HepG2 (cell line): ENCODE data around the gene WDR6. TPM values are rescaled to one million over a fixed set of nuclear protein-coding genes. Genes with fewer than 3 reads are reported as not detected.

Source experiments
- AKAP8 ChIP-seq: sonication (generic); formaldehyde crosslinking; IDR thresholded peaks from 2 replicates; pipeline ENCODE4 v1.5.1; 2020; ENCODE audit warnings: mild to moderate bottlenecking, missing genetic modification reagents
- ATF1 ChIP-seq: IDR thresholded peaks from 2 replicates; pipeline ENCODE4 v1.6.1; 2016; ENCODE audit warnings: mild to moderate bottlenecking, control low read depth
- CBFB ChIP-seq: sonication (generic); formaldehyde crosslinking; IDR thresholded peaks from 2 replicates; pipeline ENCODE4 v1.4.0; 2020; ENCODE audit warnings: missing genetic modification reagents
- CHCHD3 ChIP-seq: sonication (generic); formaldehyde crosslinking; IDR thresholded peaks from 2 replicates; pipeline ENCODE4 v1.8.0; 2022; ENCODE audit warnings: mild to moderate bottlenecking, missing genetic modification reagents, moderate library complexity
- EHMT2 ChIP-seq: fragments of 200-600 bp; sonication (generic); IDR thresholded peaks from 2 replicates; pipeline ENCODE4 v1.7.0; 2017; ENCODE audit warnings: antibody characterized with exemption, low read depth, low read length, borderline replicate concordance
- ELF4 ChIP-seq: sonication (generic); formaldehyde crosslinking; IDR thresholded peaks from 2 replicates; pipeline ENCODE4 v1.5.0; 2020; ENCODE audit warnings: missing genetic modification reagents, mild to moderate bottlenecking, moderate library complexity, borderline replicate concordance
- FOXO1 ChIP-seq: sonication (generic); formaldehyde crosslinking; IDR thresholded peaks from 2 replicates; pipeline ENCODE4 v1.4.0; 2020; ENCODE audit warnings: missing genetic modification reagents
- HNRNPLL ChIP-seq: fragments of 200-400 bp; formaldehyde crosslinking; IDR thresholded peaks from 2 replicates; pipeline ENCODE4 v1.6.1; 2017; ENCODE audit warnings: mild to moderate bottlenecking, low read depth, low read length; ENCODE audit not compliant: poor library complexity, severe bottlenecking
- KDM2A ChIP-seq: sonication (generic); formaldehyde crosslinking; IDR thresholded peaks from 2 replicates; pipeline ENCODE4 v1.4.0; 2020; ENCODE audit warnings: low read depth, missing genetic modification reagents, borderline replicate concordance
- MED1 ChIP-seq: sonication (generic); formaldehyde crosslinking; IDR thresholded peaks from 2 replicates; pipeline ENCODE4 v1.4.0; 2020; ENCODE audit warnings: missing genetic modification reagents
- MYNN ChIP-seq: sonication (generic); formaldehyde crosslinking; IDR thresholded peaks from 2 replicates; pipeline ENCODE4 v1.4.0; 2020; ENCODE audit warnings: mild to moderate bottlenecking, low read depth, missing genetic modification reagents
- PBX3 ChIP-seq: sonication (generic); formaldehyde crosslinking; IDR thresholded peaks from 2 replicates; pipeline ENCODE4 v1.8.1; 2023; ENCODE audit warnings: missing genetic modification reagents, inconsistent platforms, borderline replicate concordance
- PITX1 ChIP-seq: sonication (generic); formaldehyde crosslinking; IDR thresholded peaks from 2 replicates; pipeline ENCODE4 v1.5.1; 2020; ENCODE audit warnings: mild to moderate bottlenecking, missing genetic modification reagents
- POLR2AphosphoS2 ChIP-seq: IDR thresholded peaks from 2 replicates; pipeline ENCODE4 v1.6.1; 2011; ENCODE audit warnings: low read depth, low read length, improper control_type of control experiment
- RELA ChIP-seq: sonication (generic); formaldehyde crosslinking; IDR thresholded peaks from 2 replicates; pipeline ENCODE4 v1.4.0; 2020; ENCODE audit warnings: missing genetic modification reagents
- SP2 ChIP-seq: sonication (generic); formaldehyde crosslinking; IDR thresholded peaks from 2 replicates; pipeline ENCODE4 v1.5.1; 2020; ENCODE audit warnings: mild to moderate bottlenecking, missing genetic modification reagents
- YY1 ChIP-seq: IDR thresholded peaks from 2 replicates; pipeline ENCODE4 v1.6.1; 2011; ENCODE audit warnings: low read length, low read depth, moderate library complexity, mild to moderate bottlenecking; ENCODE audit not compliant: insufficient read depth, insufficient replicate concordance
- ZNF124 ChIP-seq: sonication (generic); formaldehyde crosslinking; IDR thresholded peaks from 2 replicates; pipeline ENCODE4 v1.4.0; 2020; ENCODE audit warnings: missing genetic modification reagents
- ZNF160 ChIP-seq: sonication (generic); formaldehyde crosslinking; IDR thresholded peaks from 2 replicates; pipeline ENCODE4 v1.8.0; 2022; ENCODE audit warnings: mild to moderate bottlenecking, inconsistent platforms, missing genetic modification reagents
- ZNF414 ChIP-seq: sonication (generic); formaldehyde crosslinking; IDR thresholded peaks from 2 replicates; pipeline ENCODE4 v1.5.0; 2020; ENCODE audit warnings: missing genetic modification reagents
- ZNF782 ChIP-seq: sonication (generic); formaldehyde crosslinking; IDR thresholded peaks from 2 replicates; pipeline ENCODE4 v1.4.0; 2020; ENCODE audit warnings: missing genetic modification reagents, mild to moderate bottlenecking, borderline replicate concordance
- ZZZ3 ChIP-seq: sonication (generic); formaldehyde crosslinking; IDR thresholded peaks from 2 replicates; pipeline ENCODE4 v1.4.0; 2020; ENCODE audit warnings: missing genetic modification reagents, mild to moderate bottlenecking, borderline replicate concordance
- polyA plus RNA-seq, 8 experiments: library from polyadenylated mRNA; depleted of rRNA in 3 of 8; stranded (reverse) in 7 of 8; unstranded in 1 of 8; fragments of >200 nt; fragmentation: Illumina TruSeq in 4 of 8; extraction: Trizol in 4 of 8; gene quantifications; 2 replicates each; pipeline versions ENCODE4 v1.2.1 to v1.2.3, GENCODE V29; 2011 to 2016; ENCODE audit warnings: low read depth in 4 of 8, missing spikeins in 1 of 8, mixed read lengths in 1 of 8; ENCODE audit not compliant: insufficient read depth in 1 of 8
- total RNA-seq, 5 experiments: library from RNA; depleted of rRNA; stranded (reverse); fragments of >200 nt; fragmentation: Illumina TruSeq; extraction: Trizol; gene quantifications; 2 replicates each; pipeline ENCODE4 v1.2.3, GENCODE V29; 2016; ENCODE audit warnings: low read depth in 1 of 5
- TF ChIP-seq, protein P1 (sequence below): sonication (generic); formaldehyde crosslinking; IDR thresholded peaks from 2 replicates; pipeline ENCODE4 v1.5.0; 2020; ENCODE audit warnings: mild to moderate bottlenecking, missing genetic modification reagents
- TF ChIP-seq, protein P2 (sequence below): sonication (generic); formaldehyde crosslinking; conservative IDR thresholded peaks from 2 replicates; pipeline ENCODE4 v1.8.0; 2022; ENCODE audit warnings: mild to moderate bottlenecking, moderate library complexity, missing genetic modification reagents

Gene WDR6
- total and polyA plus RNA-seq, 2 of the 13 experiments (the other 11 are each of a cell fraction or from before 2014, with no cell fraction given) = 73.4 to 139 TPM

DNA sequence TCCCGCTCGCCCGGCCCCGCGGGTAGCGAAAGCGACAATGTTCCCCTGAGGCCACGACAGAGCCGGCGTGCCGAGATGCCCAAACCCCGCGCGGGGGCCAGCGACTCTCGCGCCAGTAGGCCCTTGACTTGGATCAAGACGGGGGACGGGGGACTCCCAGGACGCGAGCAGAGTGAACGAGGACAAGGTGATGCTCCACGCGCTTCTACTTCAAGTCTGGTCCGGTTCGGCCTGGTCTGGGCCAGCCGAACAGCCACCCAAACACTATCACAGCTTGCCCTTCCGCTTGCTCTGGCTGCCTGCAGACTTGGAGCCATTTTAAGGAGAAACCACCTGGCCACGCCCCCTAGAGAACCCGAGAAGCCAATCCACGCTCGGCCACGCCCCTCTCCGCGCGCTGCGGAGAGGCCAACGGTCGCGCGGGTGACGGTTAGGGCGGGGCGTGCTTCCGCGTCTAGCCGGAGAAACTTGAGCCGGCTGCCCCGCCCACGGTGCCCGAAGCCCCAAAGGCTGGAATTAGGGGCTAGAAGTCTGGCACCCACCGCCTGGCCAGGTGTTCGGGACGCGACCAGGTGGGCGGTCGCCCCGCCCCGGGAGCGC is 14.1 kb downstream of the WDR6 start (continued):
- TF ChIP-seq PBX3 (CRISPR knock-in tag) (peak; percentile 77; the same call in 1 of the 2 replicates), ZNF124 (CRISPR knock-in tag) (peak; percentile 17), ZZZ3 (CRISPR knock-in tag) (peak; percentile 83), CBFB (CRISPR knock-in tag) (peak; percentile 60; the same call in 1 of the 2 replicates), CHCHD3 (peak; percentile 82; the same call in 1 of the 2 replicates), ATF1 (peak; percentile 65), MYNN (CRISPR knock-in tag) (0 out of 2 replicates have a peak, but pooled peaks have one; percentile 20), AKAP8 (CRISPR knock-in tag) (no peak), KDM2A (CRISPR knock-in tag) (peak; percentile 52; the same call in 1 of the 2 replicates), YY1 (peak; percentile 72), HNRNPLL (peak; percentile 82), ZNF782 (CRISPR knock-in tag) (peak; percentile 19; the same call in 1 of the 2 replicates), FOXO1 (CRISPR knock-in tag) (peak; percentile 33; the same call in 1 of the 2 replicates), ZNF160 (CRISPR knock-in tag) (peak; percentile 64; the same call in 1 of the 2 replicates), PITX1 (CRISPR knock-in tag) (0 out of 2 replicates have a peak, but pooled peaks have one; percentile 13), ZNF414 (no peak; the same call in 1 of the 2 replicates), ELF4 (CRISPR knock-in tag) (peak; percentile 72; the same call in 1 of the 2 replicates), MED1 (peak; percentile 63), POLR2AphosphoS2 (peak; percentile 93; the same call in 1 of the 2 replicates), SP2 (CRISPR knock-in tag) (peak; percentile 16), EHMT2 (no peak), RELA (CRISPR knock-in tag) (no peak)
- TF ChIP-seq, protein P1, sequence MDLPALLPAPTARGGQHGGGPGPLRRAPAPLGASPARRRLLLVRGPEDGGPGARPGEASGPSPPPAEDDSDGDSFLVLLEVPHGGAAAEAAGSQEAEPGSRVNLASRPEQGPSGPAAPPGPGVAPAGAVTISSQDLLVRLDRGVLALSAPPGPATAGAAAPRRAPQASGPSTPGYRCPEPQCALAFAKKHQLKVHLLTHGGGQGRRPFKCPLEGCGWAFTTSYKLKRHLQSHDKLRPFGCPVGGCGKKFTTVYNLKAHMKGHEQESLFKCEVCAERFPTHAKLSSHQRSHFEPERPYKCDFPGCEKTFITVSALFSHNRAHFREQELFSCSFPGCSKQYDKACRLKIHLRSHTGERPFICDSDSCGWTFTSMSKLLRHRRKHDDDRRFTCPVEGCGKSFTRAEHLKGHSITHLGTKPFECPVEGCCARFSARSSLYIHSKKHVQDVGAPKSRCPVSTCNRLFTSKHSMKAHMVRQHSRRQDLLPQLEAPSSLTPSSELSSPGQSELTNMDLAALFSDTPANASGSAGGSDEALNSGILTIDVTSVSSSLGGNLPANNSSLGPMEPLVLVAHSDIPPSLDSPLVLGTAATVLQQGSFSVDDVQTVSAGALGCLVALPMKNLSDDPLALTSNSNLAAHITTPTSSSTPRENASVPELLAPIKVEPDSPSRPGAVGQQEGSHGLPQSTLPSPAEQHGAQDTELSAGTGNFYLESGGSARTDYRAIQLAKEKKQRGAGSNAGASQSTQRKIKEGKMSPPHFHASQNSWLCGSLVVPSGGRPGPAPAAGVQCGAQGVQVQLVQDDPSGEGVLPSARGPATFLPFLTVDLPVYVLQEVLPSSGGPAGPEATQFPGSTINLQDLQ (CRISPR knock-in tag) = no peak
- TF ChIP-seq, protein P2, sequence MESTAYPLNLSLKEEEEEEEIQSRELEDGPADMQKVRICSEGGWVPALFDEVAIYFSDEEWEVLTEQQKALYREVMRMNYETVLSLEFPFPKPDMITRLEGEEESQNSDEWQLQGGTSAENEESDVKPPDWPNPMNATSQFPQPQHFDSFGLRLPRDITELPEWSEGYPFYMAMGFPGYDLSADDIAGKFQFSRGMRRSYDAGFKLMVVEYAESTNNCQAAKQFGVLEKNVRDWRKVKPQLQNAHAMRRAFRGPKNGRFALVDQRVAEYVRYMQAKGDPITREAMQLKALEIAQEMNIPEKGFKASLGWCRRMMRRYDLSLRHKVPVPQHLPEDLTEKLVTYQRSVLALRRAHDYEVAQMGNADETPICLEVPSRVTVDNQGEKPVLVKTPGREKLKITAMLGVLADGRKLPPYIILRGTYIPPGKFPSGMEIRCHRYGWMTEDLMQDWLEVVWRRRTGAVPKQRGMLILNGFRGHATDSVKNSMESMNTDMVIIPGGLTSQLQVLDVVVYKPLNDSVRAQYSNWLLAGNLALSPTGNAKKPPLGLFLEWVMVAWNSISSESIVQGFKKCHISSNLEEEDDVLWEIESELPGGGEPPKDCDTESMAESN (CRISPR knock-in tag) = peak; percentile 62; the same call in 1 of the 2 replicates
